ENCODE results near the gene DYNAP. TPM values are rescaled to one million over a fixed set of nuclear protein-coding genes. Genes with fewer than 3 reads are reported as not detected.

DYNAP gene
- total RNA-seq, 1 donor from 2014 or later: not detected

Other genes starting within 250 kb of the DYNAP start
- gene STARD6, start 233.4 kb upstream of the DYNAP start, total RNA-seq: 0.54 and 0.65 TPM in 2 replicates
- 10.4 and 10.7 TPM in 2 replicates for gene C18orf54, start 233.3 kb upstream of the DYNAP start, total RNA-seq
- 0.10 and 0.21 TPM in 2 replicates for gene RAB27B, start 237.2 kb downstream of the DYNAP start, total RNA-seq

All from activated T-helper 1 cell treated with anti-CD3 and anti-CD28 coated beads, Interleukin-12 subunit alpha, Interleukin-12 subunit beta, Interleukin-2, Interleukin-4 antibody, amounts not matched to agents 30 ng/mL and 10 ng/mL and 1 ng/mL, durations not matched to agents 14 hours and 24 hours and 36 hours (primary cell).